NCI-H1092 treated with DMSO at 0.1 percent for 48 hours (cell line): ENCODE measurements around the gene RPL3.

Experiments
- DNase-seq: peaks from one replicate; lab custom pipeline; 2025; lab: John Stamatoyannopoulos, UW

The RPL3 gene

GRCh38 chr22:39282645-39283321 is 36.6 kb downstream of the RPL3 start:
- DNase-seq: no peak

GRCh38 chr22:39281126-39281525 is 38.3 kb downstream of the RPL3 start:
- no peak for DNase-seq

DNA sequence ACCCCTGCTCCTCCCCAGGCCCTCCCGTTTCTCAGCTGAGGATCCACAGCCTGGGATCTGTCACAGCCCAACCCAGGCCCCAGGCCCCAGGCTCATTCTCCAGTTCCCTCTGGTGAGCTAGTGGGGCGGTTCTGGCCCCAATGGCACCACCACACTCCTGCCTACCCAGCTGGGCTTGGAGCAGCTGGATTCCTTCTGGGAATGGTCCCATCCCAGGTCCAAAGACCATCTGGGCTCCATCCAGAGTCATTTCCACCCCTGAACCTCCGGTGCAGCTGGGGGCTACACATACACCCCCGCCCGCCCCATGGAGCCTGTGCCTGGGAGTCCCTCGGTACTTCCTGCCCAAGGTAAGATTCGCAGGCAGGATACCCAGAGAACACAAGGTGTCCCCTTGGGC is 39.2 kb downstream of the RPL3 start:
- DNase-seq: no peak

GRCh38 chr22:39279170-39279850 is 40.1 kb downstream of the RPL3 start:
- DNase-seq: no peak

GRCh38 chr22:39278040-39278439 is 41.4 kb downstream of the RPL3 start:
- DNase-seq: no peak

GRCh38 chr22:39277142-39277607 is 42.2 kb downstream of the RPL3 start:
- DNase-seq: no peak

DNA sequence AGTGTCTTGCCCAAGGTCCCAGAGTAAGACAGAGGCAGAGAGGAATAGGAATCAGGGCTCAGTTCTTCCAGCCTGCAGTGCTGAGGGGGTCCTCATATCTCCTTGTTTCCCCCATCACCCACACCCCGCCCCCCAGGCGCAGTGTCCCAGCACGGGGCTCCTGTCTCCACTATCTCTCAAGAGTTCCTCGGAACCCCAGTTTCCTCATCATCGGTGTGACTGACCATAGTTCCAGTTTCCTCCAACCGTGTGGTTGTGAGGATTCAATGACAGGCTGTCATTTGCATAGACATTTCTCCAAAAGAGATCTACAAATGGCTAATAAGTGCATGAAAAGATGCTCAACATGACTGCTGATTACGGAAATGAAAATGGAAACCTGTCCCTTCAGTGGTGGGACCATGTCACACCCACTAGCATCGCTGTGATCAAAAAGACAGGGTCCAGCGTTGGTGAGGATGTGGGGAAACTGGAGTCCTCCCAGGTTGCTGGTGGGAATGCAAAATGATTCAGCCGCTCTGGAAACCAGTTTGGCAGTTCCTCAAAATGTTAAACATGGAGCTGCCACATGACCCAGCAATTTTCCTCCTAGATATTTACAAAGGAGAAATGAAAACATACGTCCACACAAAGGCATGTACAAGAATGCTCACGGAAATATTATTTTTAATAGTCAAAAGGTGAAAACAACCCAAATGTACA is 42.8 kb downstream of the RPL3 start:
- DNase-seq: no peak

GRCh38 chr22:39275814-39276439 is 43.5 kb downstream of the RPL3 start:
- no peak for DNase-seq

- no peak for DNase-seq
Measured at GRCh38 chr22:39273950-39274887, 45.2 kb downstream of the RPL3 start.

DNA sequence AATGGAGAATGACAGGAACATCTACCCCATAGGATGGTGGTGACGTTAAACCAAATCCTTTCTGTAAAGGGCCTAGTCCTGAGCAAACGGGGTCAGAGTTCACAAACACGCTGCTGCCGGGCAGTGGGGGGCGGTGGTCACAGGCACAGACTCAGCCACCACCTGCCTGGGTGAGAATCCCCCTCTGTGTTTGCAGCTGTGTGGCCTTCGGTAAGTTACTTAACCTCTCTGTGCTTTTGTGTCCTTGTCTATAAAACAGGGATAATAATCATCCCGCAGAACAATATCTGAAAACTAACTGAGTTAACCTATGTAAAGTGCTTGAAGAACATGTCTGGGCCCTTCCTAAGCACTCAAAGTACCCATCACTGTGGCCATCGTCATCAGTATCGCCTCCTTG is 48.6 kb downstream of the RPL3 start:
- DNase-seq: no peak

GRCh38 chr22:39270280-39270679 is 49.1 kb downstream of the RPL3 start:
- no peak for DNase-seq

DNA sequence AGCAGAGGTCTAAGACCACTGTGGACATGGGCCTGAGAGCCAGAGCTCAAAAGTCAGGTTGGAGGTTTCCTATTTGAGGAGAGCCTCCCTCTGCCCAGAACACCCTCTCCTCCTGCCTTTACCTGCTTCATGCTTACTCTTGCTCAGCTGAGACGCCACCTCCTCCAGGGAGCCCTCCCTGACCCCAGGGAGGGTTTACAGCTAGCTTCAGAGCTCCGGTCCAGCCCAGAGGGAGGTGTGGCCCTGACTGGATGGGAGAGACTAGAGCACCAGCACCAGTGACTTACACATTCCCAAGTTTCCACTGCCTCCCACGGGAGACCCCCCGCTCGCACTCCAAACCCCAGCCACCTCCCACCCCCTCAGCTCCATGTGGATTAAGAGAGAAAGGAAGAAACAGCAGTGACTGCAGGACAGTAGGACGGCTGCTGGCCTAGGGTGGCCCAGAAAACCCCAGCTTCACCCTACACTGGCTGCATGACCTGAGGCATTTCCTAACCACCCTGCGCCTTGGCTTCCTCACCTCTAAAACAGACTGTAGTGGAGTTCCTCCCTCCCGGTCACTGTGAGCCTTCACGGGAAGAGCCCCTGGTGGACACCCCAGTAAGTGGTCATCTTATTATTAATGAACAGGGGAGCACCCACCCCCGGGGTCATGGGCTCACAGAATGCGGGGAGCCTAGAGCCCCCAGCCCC is 50.2 kb downstream of the RPL3 start:
- DNase-seq: no peak

DNA sequence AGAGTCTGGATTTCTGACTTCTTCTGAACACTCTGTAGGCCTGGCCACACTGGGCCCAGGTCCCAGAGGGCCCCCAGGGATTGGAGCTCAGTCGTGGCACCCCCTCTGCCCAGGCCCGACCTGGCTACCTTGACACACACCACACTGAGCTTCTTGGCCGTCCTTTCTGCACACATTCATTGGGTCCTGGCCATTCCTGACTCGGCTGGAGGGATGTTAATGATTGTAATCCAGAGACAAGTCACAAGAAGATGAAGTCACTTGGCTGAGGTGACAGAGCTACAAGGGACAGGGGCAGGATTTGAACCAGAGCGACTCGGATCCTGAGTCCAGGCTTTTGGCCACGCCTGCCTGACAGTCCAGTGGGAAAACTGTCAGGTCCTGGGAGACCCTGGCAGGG is 50.8 kb downstream of the RPL3 start:
- no peak for DNase-seq

DNA sequence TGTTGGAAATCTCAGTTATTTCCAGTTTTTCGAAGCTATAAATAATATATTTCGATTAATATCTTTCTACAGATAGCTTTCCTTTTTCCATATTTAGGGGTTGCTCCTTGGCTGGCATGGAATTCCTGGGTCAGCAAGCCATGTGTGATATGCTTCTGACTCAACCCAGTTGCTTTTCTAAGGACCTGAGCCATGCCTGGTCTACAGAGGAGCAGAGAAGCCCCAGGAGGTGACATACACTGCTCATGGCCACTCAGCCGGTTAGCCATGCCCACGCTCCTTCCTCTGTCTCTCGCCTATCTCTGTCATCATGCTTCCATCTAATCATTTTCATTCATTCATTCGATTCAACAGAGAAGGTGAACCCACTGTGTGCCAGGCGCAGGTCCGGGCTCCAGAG is 51.4 kb downstream of the RPL3 start:
- no peak for DNase-seq

GRCh38 chr22:39266398-39267030 is 52.9 kb downstream of the RPL3 start:
- no peak for DNase-seq

GRCh38 chr22:39265143-39265886 is 54.1 kb downstream of the RPL3 start:
- no peak for DNase-seq

- DNase-seq: no peak
Measured at GRCh38 chr22:39264349-39265038, 54.9 kb downstream of the RPL3 start.

DNA sequence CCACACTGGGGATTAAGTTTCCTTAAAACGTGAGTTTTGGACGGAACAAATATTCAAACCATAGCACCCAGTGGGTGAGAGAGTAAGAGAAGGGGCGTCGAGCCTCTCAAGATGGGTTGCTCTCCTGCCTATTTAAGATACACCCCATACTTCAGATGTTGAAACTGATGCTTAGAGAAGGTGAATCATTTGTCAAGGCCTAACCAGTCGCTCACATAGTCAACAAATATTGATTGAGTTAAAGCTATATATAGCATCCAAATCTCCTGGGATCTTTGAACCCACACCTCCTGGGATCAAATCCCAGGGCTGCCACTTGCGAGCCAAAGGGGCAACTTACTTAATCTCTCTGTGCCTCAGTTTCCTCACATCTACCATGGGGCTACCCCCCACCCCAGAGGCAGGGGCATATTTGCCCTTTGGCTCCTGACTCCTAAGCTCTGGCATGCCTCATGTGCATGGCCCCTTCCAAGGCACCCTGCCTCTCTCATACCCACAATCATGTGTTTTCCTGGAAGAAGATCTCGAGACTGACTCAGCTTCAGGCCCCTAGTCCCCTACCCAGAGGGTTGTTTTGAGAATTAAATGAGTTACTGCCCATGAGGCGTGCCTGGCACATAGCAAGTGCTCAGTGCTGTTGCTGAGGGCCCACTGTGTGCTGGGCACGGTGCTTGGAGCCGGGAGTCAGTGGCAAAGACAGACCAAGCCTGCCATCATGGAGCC is 55.6 kb downstream of the RPL3 start:
- DNase-seq: no peak
